Left lung (tissue), 10 donors: ENCODE results near the gene SRRT. TPM values are rescaled to one million over a fixed set of nuclear protein-coding genes. Genes with fewer than 3 reads are reported as not detected.

Source experiments
- ATAC-seq: fragments of 200-7000 bp; cut with Tn5 transposase; one replicate; pipeline ENCODE4 v1.9.1; 2020; ENCODE audit warnings: moderate library complexity
- DNase-seq, 4 donors: peaks; one replicate each; pipeline ENCODE4 v3.0.0-alpha.2; 2013 to 2020
- H3K27ac ChIP-seq, 2 donors: fragments of 200-600 bp; sonication (generic) in 1 of 2; one replicate each; pipeline versions ENCODE4 v1.5.0 to v1.8.0; 2020 to 2021
- H3K27me3 ChIP-seq, 2 donors: fragments of 200-600 bp; sonication (generic) in 1 of 2; one replicate each; pipeline versions ENCODE4 v1.5.0 to v1.8.0; 2020 to 2021
- H3K36me3 ChIP-seq, 2 donors: fragments of 200-600 bp; sonication (generic) in 1 of 2; one replicate each; pipeline versions ENCODE4 v1.5.0 to v1.8.0; 2020 to 2021
- H3K4me1 ChIP-seq, 2 donors: fragments of 200-600 bp; one replicate each; pipeline ENCODE4 v1.8.0; 2021
- H3K4me3 ChIP-seq, 2 donors: fragments of 200-600 bp; sonication (generic) in 1 of 2; one replicate each; pipeline versions ENCODE4 v1.5.0 to v1.8.0; 2020 to 2021; ENCODE audit warnings: mild to moderate bottlenecking in 1 of 2
- H3K9me3 ChIP-seq, 2 donors: fragments of 200-600 bp; sonication (generic) in 1 of 2; one replicate each; pipeline versions ENCODE4 v1.5.0 to v1.8.0; 2020 to 2021
- CTCF ChIP-seq, 2 donors: fragments of 200-600 bp; sonication (generic) in 1 of 2; IDR thresholded peaks; one replicate each; pipeline versions ENCODE4 v1.5.0 to v1.8.0; 2021; ENCODE audit warnings: antibody characterized with exemption in 2 of 2
- intact Hi-C, 2 donors: fragments of 100-400 bp; cut with DNase I; formaldehyde crosslinking; loops; one replicate each; pipeline versions ENCODE4 v1.11.2 to v1.14.2; 2022
- polyA plus RNA-seq, 6 donors: library from polyadenylated mRNA; unstranded; fragments of 120-200 nt; gene quantifications; one replicate each; pipeline ENCODE4 v1.2.1, GENCODE V29; 2013; ENCODE audit not compliant: insufficient read length in 6 of 6
- total RNA-seq, 2 donors: library from RNA; stranded (reverse); fragmentation: NEBNext Ultra II Directional; extraction: Animal tissue kit (Norgen Biotek cat#: 25700); gene quantifications; one replicate each; pipeline ENCODE4 v1.2.1, GENCODE V29; 2021
- donor health status: DM: no; HTN: yes; CAD: no.
- donor health status: DM: no; HTN: no; CAD: no.

Gene SRRT
- total and polyA plus RNA-seq, 8 donors: 91.4 to 232 (median 166) TPM

- H3K36me3 ChIP-seq: peaks cover 4 to 46% of the 10 kb centered on the region in 2 donors
Measured at GRCh38 chr7:100888988-100889750, 14.3 kb downstream of the SRRT start, which contains the start of gene UFSP1. UFSP1 (minus strand) TSS chr7:100889715; CDS start chr7:100889271, 444 bp downstream.

GRCh38 chr7:100890653-100891567 is 16.0 kb downstream of the SRRT start:
- intact Hi-C loops: loop anchor here in 1 of 2 donors (10.0 kb wide), 1 partner anchor 174 kb away; no protein-coding TSS in a partner anchor
- Histone ChIP-seq H3K27ac (peak overlapping the region; percentile 88 to 92), H3K36me3 (peaks cover 4 to 28% of the 10 kb centered on the region in 2 donors), H3K27me3 (peaks cover 10 to 60% of the 10 kb centered on the region in 2 donors), H3K4me3 (peak overlapping the region; percentile 67 to 90), H3K9me3 (no peaks in the 10 kb centered on the region), H3K4me1 (peaks cover 34 to 61% of the 10 kb centered on the region in 2 donors)
- ATAC-seq (no peak), DNase-seq (peak in 1 of 4 donors; percentile 79)
- TF ChIP-seq CTCF (IDR thresholded peaks at IDR 0.05): no peak

More at GRCh38 chr7:100888988-100889750, 14.3 kb downstream of the SRRT start, which contains the start of gene UFSP1:
- H3K4me3 ChIP-seq: peak within 1 kb of the TSS; percentile 67 to 90
- no peak for TF ChIP-seq CTCF (IDR thresholded peaks at IDR 0.05)
- H3K27ac ChIP-seq: peak within 1 kb of the TSS; percentile 88 to 92
- H3K4me1 ChIP-seq: peaks cover 25 to 44% of the 10 kb centered on the region in 2 donors
- peak; percentile 58 for ATAC-seq
- intact Hi-C loops: no loop called here
- DNase-seq: no peak
- H3K27me3 ChIP-seq: peaks cover 0 to 42% of the 10 kb centered on the region in 2 donors
- no peaks in the 10 kb centered on the region for H3K9me3 ChIP-seq

GRCh38 chr7:100891568-100892247 is 16.8 kb downstream of the SRRT start:
- no peak for TF ChIP-seq CTCF (IDR thresholded peaks at IDR 0.05)
- Histone ChIP-seq H3K27me3 (peaks cover 18 to 68% of the 10 kb centered on the region in 2 donors), H3K36me3 (peaks cover 0 to 20% of the 10 kb centered on the region in 2 donors), H3K4me3 (no peak overlapping the region), H3K4me1 (peaks cover 34 to 66% of the 10 kb centered on the region in 2 donors), H3K9me3 (no peaks in the 10 kb centered on the region), H3K27ac (no peak overlapping the region)
- intact Hi-C loops: loop anchor here in 1 of 2 donors (10.0 kb wide), 1 partner anchor 173 kb away; no protein-coding TSS in a partner anchor
- DNase-seq: no peak
- no peak for ATAC-seq

GRCh38 chr7:100892364-100893317 is 17.7 kb downstream of the SRRT start:
- H3K4me1 ChIP-seq: peaks cover 28 to 63% of the 10 kb centered on the region in 2 donors
- H3K27me3 ChIP-seq: peaks cover 19 to 77% of the 10 kb centered on the region in 2 donors
- DNase-seq (peak in 1 of 4 donors; percentile 70), ATAC-seq (no peak)
- intact Hi-C loops: loop anchor here in 1 of 2 donors (10.0 kb wide), 1 partner anchor 172 kb away; no protein-coding TSS in a partner anchor
- H3K36me3 ChIP-seq: peaks cover 0 to 11% of the 10 kb centered on the region in 2 donors
- no peak overlapping the region for H3K4me3 ChIP-seq
- no peaks in the 10 kb centered on the region for H3K9me3 ChIP-seq
- no peak overlapping the region for H3K27ac ChIP-seq
- no peak for TF ChIP-seq CTCF (IDR thresholded peaks at IDR 0.05)
